ENCODE data around the gene SUB1. TPM values are rescaled to one million over a fixed set of nuclear protein-coding genes. Genes with fewer than 3 reads are reported as not detected.

SUB1 gene
- total RNA-seq, 3 donors from 2014 or later, result 152 to 230 (median 201) TPM

GRCh38 chr5:32612134-32612888 is 27.0 kb downstream of the SUB1 start:
- TF ChIP-seq CTCF (IDR thresholded peaks at IDR 0.05) (no peak), POLR2AphosphoS5 (IDR thresholded peaks at IDR 0.05) (no peak), POLR2A (IDR thresholded peaks at IDR 0.05) (no peak)
- Histone ChIP-seq H3K4me3 (no peak overlapping the region), H3K9me3 (no peaks in the 10 kb centered on the region), H3K27me3 (no peaks in the 10 kb centered on the region), H3K36me3 (no peaks in the 10 kb centered on the region), H3K27ac (no peak overlapping the region), H3K4me1 (no peaks in the 10 kb centered on the region)
- intact Hi-C loops (cut with DNase I; ENCODE audit: low total_unique reads), result no loop called here
- no peak for DNase-seq (ENCODE audit: low spot score in 2 of 2)

GRCh38 chr5:32613050-32613672 is 27.8 kb downstream of the SUB1 start:
- Histone ChIP-seq H3K4me3 (no peak overlapping the region), H3K36me3 (no peaks in the 10 kb centered on the region), H3K9me3 (no peaks in the 10 kb centered on the region), H3K4me1 (no peaks in the 10 kb centered on the region), H3K27ac (no peak overlapping the region), H3K27me3 (no peaks in the 10 kb centered on the region)
- intact Hi-C loops (cut with DNase I; ENCODE audit: low total_unique reads), result no loop called here
- peak; percentile 68 to 85 for DNase-seq (ENCODE audit: low spot score in 2 of 2)
- TF ChIP-seq POLR2A (IDR thresholded peaks at IDR 0.05), result no peak
- TF ChIP-seq CTCF (IDR thresholded peaks at IDR 0.05), result peak; percentile 85 to 90 (median 85)
- peak in 2 of 3 donors; percentile 13 to 16 for TF ChIP-seq POLR2AphosphoS5 (IDR thresholded peaks at IDR 0.05)

DNA sequence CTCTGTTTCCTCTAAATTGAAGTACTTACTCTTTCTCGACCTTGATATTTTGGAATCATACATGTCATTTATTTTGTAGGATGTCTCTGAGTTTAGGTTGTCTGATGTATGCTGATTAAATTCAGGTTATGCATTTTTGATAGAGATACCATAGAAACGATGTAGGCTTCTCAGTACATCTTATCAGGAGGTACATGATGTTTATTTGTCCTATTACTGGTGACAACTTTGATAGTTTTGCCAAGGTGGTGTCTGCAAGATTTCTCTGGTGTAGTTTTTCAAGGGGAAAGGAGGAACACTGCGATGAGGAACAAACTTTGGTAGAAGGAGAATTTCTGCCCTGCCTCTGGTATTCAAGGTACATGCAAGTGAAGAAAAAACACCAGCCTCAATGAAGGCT is 29.9 kb downstream of the SUB1 start:
- H3K36me3 ChIP-seq, result no peaks in the 10 kb centered on the region
- no peaks in the 10 kb centered on the region for H3K9me3 ChIP-seq
- no peak overlapping the region for H3K4me3 ChIP-seq
- intact Hi-C loops (cut with DNase I; ENCODE audit: low total_unique reads), result no loop called here
- no peak for DNase-seq (ENCODE audit: low spot score in 2 of 2)
- H3K27ac ChIP-seq, result no peak overlapping the region
- TF ChIP-seq CTCF (IDR thresholded peaks at IDR 0.05) (no peak), POLR2A (IDR thresholded peaks at IDR 0.05) (no peak), POLR2AphosphoS5 (IDR thresholded peaks at IDR 0.05) (no peak)
- H3K27me3 ChIP-seq, result no peaks in the 10 kb centered on the region
- H3K4me1 ChIP-seq, result no peaks in the 10 kb centered on the region

GRCh38 chr5:32618962-32619361 is 33.6 kb downstream of the SUB1 start:
- TF ChIP-seq CTCF (IDR thresholded peaks at IDR 0.05), result no peak
- no peak for TF ChIP-seq POLR2A (IDR thresholded peaks at IDR 0.05)
- no peak for TF ChIP-seq POLR2AphosphoS5 (IDR thresholded peaks at IDR 0.05)
- no peak overlapping the region for H3K27ac ChIP-seq
- H3K9me3 ChIP-seq, result no peaks in the 10 kb centered on the region
- H3K27me3 ChIP-seq, result no peaks in the 10 kb centered on the region
- H3K4me1 ChIP-seq, result no peaks in the 10 kb centered on the region
- intact Hi-C loops (cut with DNase I; ENCODE audit: low total_unique reads), result no loop called here
- no peaks in the 10 kb centered on the region for H3K36me3 ChIP-seq
- DNase-seq (ENCODE audit: low spot score in 2 of 2), result no peak
- no peak overlapping the region for H3K4me3 ChIP-seq

DNA sequence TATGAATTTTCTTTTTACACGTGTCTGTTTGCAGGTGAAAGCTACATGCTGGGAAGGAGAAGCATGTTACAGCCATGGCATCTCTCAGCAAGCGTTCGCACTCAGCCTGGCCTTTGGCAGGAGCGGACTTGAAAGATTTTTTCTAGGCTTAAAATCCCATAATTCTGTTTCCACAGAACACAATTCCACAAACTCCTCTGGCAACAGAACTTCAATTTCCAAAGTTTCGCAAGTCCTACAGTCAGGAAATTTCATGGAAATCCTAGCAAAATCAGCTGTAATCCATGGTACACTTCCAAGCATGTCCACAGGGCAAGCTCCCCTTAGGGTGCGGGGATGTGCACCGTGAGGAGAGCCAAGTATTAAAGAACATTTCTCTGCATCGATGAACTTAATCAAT is 35.9 kb downstream of the SUB1 start:
- H3K4me3 ChIP-seq, result no peak overlapping the region
- no peaks in the 10 kb centered on the region for H3K4me1 ChIP-seq
- TF ChIP-seq CTCF (IDR thresholded peaks at IDR 0.05) (no peak), POLR2A (IDR thresholded peaks at IDR 0.05) (no peak), POLR2AphosphoS5 (IDR thresholded peaks at IDR 0.05) (no peak)
- H3K36me3 ChIP-seq, result no peaks in the 10 kb centered on the region
- DNase-seq (ENCODE audit: low spot score in 2 of 2), result no peak
- H3K27ac ChIP-seq, result no peak overlapping the region
- no peaks in the 10 kb centered on the region for H3K27me3 ChIP-seq
- intact Hi-C loops (cut with DNase I; ENCODE audit: low total_unique reads), result no loop called here
- no peaks in the 10 kb centered on the region for H3K9me3 ChIP-seq
